ENCODE measurements around the gene TMEM225.
"Not testable (repeated sequence)": the region's sequence is repeated elsewhere in the genome, so short reads cannot be mapped to it uniquely, and the experiment has no call there.

Gene TMEM225, protein sequence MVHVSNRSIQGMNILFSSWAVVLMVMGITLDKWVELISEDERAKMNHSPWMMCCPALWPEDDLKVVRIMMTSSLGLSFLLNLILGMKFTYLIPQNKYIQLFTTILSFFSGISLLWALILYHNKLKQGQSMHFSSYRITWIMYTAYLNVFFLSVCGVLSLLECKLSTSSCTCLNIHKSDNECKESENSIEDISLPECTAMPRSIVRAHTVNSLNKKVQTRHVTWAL

DNA sequence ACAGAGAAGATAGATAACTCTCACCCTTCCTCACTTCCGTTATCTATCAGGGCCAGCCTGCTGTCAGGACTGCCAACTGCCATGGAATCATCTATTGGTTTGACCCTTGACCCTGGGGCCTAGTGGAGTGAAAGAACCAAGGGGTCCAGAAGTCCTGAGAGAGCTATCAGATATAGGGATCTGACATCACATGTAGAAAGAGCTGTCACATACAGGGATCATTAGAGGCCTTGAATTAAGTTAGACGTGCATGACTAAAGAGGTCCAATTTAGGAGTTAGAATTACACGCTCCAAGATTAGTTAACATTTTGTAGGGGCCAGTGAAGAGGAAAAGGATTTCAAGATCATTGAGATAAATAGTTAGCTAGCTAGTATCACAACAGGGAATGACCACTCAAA, at the start of gene TMEM225:
TSS of gene TMEM225 (minus strand) at position 101 of the 400 bp plus-strand sequence. CDS start 245 bp downstream, outside the sequence.
- DNase-seq (ENCODE audit: low read depth in 2 of 2) = no peak

DNA sequence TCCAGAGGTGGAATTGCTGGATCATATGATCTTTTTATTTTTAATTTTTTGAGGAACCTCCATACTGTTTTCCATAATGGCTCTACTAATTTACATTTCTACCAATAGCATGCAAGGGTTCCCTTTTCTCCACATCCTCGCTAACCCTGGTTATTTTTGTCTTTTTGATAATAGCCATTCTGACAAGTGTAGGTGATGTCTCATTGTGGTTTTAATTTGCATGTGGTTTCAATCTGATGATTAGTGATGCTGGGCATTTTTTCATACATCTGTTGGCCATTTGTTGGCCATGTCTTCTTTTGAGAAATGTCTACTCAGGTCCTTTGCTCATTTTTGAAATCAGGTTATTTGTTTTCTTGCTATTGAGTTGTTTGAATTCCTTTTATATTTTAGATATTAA, 38.6 kb upstream of the TMEM225 start:
- DNase-seq (ENCODE audit: low read depth in 2 of 2) = no peak

GRCh38 chr11:123920943-123921342, 35.5 kb upstream of the TMEM225 start:
- DNase-seq (ENCODE audit: low read depth in 2 of 2) = no peak

DNA sequence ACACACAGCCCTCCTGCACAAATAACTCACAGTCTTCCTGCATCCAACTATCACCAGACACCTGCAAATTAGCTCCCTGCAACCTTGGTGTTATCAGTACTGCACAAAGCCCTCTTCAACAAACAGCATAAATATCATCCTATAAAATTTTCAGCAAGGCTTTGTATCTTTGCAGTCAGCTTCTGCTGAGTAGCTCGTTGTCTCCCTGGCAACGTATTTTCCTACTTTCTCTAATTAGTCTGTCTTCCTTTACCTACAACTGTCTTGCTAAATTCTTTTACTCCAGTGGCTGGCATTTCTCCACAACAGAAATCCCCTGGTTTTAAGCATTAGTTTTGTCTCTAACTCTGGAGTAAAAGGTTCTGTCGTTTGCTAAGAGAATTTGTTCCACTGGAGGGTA, 20.4 kb upstream of the TMEM225 start:
- no peak for DNase-seq (ENCODE audit: low read depth in 2 of 2)

DNA sequence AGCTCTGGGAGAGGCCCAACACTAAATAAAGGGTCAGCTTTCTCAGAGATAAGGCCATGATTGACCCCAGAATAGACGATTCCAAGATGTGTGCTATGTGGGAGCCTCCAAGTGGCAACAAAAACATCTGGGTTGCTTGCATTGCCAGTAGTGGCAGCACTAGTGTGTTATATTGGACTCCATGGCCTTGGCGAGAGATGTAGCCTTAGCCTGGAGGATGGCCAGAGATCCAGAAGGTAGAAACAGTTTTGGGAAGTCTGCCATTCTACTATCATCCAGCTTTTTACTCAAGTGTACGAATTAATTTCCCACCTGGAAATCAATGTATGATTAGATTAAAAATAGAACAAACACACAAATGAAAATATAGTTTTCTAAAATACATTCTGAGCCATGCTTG, 19.5 kb upstream of the TMEM225 start:
- no peak for DNase-seq (ENCODE audit: low read depth in 2 of 2)

DNA sequence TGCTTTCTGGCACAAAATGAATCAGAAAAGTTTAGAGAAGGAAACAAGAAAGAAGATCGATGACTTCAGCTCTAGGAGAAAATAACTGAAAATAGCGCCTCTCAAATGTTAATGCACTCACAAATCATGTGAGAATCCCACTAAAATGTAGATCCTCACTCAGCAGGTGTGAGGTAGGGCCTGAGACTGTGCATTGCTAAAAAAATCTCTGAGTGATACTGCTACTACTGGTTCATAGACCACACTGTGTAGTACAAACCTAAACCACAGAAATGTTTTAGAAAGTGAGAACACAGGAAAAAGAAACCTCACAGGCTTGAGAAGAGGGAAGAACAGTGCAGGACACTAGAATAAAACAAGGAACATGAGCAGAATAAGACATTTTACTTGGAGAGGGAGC, 18.5 kb upstream of the TMEM225 start:
- DNase-seq (ENCODE audit: low read depth in 2 of 2) = no peak

DNA sequence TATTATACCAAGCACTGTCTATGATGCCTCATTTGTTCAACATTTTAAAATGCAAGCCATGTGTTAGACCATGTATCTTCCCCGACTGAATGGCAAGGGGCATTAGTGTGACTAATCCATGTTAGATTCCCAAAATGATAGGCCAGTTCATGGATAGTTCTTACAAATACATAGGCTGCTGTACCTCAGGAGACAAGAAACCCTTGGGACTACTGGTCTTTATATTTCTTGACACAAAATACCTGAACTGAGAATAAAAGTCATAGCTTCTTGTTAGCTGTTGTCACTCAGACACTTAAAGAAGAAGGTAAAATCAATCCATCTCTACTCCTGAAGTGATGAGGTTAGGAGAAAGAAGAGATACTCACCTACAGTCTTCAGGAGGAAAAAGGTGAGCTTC, 16.4 kb upstream of the TMEM225 start, which contains the start of gene OR8D4:
TSS of gene OR8D4 (plus strand) at position 301 of the 400 bp plus-strand sequence. CDS start 4,265 bp downstream, outside the sequence.
- DNase-seq (ENCODE audit: low read depth in 2 of 2) = no peak

- DNase-seq (ENCODE audit: low read depth in 2 of 2) = no peak
Observed at GRCh38 chr11:123899792-123900191, 14.3 kb upstream of the TMEM225 start.

GRCh38 chr11:123892031-123892430, 6.6 kb upstream of the TMEM225 start:
- DNase-seq (ENCODE audit: low read depth in 2 of 2) = no peak

GRCh38 chr11:123880912-123881311, 4.6 kb downstream of the TMEM225 start:
- DNase-seq (ENCODE audit: low read depth in 2 of 2) = no peak

GRCh38 chr11:123867795-123868194, 17.7 kb downstream of the TMEM225 start:
- DNase-seq (ENCODE audit: low read depth in 2 of 2) = not testable (repeated sequence)

DNA sequence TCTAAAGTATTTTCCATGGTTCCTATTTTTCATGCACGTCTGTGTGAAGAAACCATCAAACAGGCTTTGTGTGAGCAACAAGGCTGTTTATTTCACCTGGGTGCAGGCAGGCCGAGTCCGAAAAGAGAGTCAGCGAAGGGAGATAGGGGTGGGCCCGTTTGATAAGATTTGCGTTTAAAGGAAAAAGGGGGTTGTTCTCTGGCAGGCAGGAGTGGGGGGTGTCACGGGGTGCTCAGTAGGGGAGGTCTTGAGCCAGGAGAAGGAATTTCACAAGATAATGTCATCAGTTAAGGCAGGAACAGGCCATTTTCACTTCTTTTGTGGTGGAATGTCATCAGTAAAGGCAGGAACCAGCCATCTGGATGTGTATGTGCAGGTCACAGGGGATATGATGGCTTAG, 20.2 kb downstream of the TMEM225 start:
- not testable (repeated sequence) for DNase-seq (ENCODE audit: low read depth in 2 of 2)

DNA sequence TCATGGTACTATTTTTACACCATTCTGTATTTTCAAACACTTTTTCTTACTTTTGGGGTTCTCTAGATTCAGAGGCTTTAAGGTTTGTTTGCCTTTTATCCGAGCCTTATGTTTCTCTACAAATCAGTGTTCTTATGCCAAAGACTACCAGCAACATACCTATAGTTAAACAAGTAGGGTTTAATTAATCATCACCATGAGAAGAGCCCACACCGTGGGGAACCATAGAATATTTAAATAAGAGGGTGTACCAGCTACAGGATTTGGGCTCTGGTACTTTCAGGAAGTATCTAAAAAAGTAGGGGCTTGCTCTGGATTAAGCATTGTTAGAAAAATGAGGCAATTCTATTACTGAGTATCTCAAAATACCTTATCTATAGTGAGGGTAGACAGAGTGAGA, 25.7 kb downstream of the TMEM225 start:
- no peak for DNase-seq (ENCODE audit: low read depth in 2 of 2)

DNA sequence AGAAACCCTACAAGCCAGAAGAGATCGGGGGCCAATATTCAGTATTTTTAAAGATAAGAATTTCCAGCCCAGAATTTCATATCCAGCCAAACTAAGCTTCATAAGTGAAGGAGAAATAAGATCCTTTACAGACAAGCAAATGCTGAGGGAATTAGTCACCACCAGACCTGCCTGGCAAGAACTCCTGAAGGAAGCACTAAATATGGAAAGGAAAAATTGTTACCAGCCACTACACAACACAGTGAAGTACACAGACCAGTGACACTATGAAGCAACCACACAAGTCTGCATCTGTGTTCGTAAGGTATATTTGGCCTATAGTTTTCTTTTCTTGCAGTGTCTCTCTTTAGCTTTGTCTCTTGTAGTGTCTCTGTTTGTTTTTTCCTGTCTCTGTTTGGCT, 29.0 kb downstream of the TMEM225 start:
- DNase-seq (ENCODE audit: low read depth in 2 of 2) = no peak

- DNase-seq (ENCODE audit: low read depth in 2 of 2) = no peak
Observed at GRCh38 chr11:123853038-123853437, 32.4 kb downstream of the TMEM225 start.

DNA sequence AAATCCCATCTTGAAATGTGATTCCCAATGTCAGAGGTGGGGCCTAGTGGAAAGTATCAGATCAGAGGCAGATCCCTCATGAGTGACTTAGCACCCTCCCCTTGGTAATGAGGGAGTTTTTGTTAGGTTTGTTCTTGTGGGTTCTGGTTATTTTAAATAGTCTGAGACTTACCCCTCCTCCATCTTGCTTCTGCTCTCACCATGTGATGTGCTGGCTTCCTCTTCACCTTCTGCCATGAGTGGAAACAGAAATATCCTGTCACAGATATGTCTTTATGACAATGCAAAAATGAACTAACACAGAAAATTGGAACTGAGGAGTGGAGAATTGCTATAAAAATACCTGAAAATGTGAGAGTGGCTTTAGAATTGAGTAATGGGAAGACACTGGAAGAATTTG, 33.1 kb downstream of the TMEM225 start:
- DNase-seq (ENCODE audit: low read depth in 2 of 2) = no peak

GRCh38 chr11:123851110-123851509, 34.4 kb downstream of the TMEM225 start:
- DNase-seq (ENCODE audit: low read depth in 2 of 2) = no peak

GRCh38 chr11:123841174-123841573, 44.3 kb downstream of the TMEM225 start:
- DNase-seq (ENCODE audit: low read depth in 2 of 2) = no peak

- no peak for DNase-seq (ENCODE audit: low read depth in 2 of 2)
Observed at GRCh38 chr11:123839131-123839530, 46.3 kb downstream of the TMEM225 start.

DNA sequence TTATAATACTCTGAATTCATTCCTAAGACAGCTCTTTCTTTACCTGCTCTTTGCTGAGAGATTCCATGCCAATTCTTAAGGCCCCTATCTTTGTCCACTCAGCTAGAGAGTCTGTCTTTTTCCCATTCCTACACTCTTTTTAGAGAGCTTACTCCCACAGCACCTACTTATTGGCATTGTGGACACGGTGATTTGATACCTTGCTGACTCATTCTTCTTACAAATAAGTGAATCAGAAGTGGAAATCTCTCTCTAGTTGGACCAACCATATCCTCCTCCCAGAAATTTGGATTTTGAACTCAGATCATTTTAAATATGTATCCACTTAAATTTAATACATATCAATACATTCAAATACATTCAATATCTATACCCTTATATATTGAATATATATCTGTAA, 46.8 kb downstream of the TMEM225 start:
- no peak for DNase-seq (ENCODE audit: low read depth in 2 of 2)

DNA sequence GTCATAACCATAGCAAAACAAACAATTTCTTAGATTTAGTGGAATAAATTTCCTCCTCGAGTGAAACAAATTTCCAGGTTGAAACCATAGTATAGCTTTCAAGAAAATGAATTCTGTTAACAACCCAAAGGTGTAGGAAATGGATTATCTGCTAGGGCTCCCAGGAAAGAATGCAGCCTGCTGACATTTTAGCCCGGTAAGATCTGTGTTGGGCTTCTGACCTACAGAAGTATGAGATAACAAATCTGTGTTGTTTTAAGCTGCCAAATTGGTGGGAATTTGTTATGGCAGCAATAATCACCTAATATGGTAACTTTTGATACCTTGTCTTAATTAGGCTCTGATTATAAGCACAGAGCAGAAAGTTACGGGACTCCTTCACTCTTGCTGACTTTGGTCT, 47.3 kb downstream of the TMEM225 start:
- DNase-seq (ENCODE audit: low read depth in 2 of 2) = no peak

- DNase-seq (ENCODE audit: low read depth in 2 of 2) = no peak
Observed at GRCh38 chr11:123833095-123833494, 52.4 kb downstream of the TMEM225 start.
